ENCODE results near the gene SUGP2.
"Not testable (repeated sequence)": the region's sequence is repeated elsewhere in the genome, so short reads cannot be mapped to it uniquely, and the experiment has no call there.

The SUGP2 gene

DNA sequence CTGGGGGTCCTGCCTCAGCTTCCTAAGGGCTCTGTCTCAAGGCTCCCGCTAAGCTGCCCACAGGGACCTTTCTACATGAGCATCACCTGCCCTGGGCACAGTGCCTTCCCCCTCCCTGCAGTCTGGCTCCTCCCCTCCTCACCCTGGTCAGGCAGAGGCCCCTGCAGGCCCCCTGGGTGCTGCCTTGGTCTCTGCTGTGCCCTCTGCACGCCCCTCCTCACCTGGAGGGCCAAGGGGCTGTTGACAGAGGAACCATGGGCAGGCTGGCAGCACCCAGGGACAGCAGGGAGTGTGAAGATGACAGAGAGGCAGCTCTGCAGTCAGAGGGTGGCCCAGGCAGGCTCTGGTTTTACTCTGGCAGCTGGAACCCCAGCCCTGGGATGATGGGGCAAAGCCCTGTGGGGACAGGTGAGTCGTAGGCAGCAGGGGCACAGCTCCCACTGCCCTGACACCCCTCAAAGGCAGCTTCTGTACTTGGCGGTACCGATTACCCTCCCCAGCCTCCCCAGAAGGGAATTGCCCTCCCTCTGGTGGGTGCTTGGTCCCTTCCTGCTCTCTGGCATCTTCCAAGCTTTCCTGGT lies 43.1 kb downstream of the SUGP2 start:
- DNase-seq (ENCODE audit: low read depth) = no peak

DNA sequence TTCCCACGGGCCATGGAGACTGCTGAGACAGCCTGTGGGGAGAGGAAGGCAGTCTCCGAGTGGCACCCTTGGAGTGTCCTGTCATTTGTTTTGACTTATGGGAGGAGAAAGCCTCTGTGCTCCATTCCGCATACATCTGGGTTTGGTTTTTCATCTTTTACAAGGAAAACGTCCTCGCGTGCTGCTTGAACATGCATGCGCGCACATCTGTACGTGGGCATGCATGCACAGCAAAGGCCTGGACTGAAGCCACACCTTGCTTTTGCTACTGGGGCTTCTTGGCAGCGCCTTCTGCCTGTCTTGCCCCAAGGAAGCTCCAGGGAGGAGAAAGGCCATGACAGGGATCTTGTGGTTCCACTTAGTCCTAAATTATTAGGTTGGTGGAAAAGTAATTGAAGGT lies 44.0 kb downstream of the SUGP2 start:
- DNase-seq (ENCODE audit: low read depth) = no peak

DNA sequence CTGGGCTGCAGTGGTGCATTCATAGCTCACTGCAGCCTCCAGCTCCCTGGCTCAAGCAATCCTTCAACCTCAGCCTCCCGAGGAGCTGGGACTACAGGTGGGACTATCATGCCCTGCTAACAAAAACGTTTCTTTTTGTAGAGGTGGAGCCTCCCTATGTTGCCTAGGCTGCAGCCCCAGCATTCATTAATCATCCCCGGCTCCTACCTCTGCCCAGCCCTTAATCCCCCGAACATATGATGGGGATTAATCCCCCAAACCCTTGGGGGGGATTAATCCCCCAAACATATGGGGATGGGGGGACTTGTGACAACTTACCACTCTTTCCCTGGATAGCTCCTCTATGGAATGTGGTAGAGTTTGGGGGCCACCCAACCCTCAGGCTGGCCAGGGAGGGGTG lies 45.9 kb downstream of the SUGP2 start:
- DNase-seq (ENCODE audit: low read depth) = no peak

DNA sequence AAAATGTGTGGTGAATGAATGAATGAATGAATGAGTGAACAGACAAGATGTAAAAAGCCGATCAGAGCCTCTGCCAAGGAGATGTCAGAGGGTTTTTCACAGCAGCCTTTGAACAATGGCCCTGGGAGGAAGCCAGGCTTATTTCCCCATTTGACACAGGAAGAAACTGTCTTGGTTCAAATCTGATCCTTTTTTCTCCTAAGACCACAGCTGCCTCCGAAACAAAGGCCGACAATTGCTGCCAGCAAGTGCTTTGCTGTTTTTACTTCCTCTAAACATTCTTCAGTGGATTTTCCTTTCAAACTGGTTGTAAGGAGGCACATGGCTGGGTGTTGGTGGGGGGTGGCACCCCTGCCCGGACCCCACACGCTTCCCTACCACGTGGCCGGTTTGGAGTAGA lies 48.1 kb downstream of the SUGP2 start:
- no peak for DNase-seq (ENCODE audit: low read depth)

DNA sequence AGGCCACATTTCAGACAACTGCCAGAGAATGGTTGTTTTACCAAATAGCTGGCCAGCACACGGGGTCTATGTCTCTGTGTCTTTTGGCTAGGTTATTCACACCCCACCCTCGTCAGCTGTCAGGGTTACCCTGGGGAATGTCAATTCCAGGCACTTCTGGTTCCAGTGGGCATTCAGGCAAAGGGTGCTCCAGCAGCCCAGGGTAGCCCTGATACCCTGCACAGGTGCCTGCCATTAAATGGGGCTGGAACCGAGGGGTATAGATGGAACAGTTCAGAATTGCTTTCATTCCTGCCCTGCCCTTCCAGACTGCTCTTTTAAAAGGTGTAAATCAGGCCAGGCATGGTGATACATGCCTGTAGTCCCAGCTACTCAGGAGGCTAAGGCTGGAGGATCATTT lies 49.1 kb downstream of the SUGP2 start:
- DNase-seq (ENCODE audit: low read depth) = no peak

DNA sequence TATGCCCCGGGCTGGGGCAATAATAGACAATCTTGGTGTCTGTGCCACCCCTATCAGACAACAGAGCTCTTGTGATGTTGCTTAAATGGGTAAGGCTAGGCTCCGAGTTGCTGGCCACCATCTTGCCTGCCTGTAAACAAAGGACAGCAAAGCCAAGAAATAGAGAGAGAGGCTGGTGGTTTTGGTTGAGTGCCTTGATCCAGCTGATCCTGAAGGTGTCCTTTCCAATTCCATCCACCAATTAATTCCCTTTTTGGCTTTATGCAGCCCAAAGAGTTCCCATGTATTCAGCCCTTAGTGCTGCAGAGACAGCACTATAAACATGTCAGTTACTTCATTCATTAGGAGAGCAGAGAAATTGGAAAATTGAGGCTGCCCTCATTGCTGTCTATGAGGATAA lies 50.6 kb downstream of the SUGP2 start:
- DNase-seq (ENCODE audit: low read depth) = no peak

DNA sequence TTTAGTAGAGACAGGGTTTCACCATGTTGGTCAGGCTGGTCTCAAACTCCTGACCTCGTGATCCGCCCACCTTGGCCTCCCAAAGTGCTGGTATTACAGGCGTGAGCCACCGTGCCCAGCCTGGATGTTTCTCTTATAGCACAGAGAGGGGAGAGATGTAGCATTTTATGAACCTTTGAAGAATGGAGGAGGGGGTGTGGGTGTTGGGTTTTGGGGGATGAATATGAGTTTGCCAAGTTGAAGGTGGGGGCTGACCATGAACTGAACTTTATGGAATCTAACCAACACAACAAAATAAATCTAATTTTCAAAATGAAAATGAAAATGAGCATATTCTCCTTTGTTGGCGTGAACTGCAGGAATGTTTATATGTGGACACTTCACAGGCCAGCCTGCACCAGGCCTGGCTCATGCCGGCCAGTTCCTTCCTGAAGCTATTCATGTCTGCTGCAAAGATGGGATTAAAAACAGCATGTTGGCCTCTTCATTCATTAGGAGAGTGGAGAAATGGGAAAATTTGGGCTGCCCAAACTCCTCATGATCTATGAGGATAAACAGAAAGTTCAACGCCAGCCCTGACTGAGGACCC lies 52.8 kb downstream of the SUGP2 start:
- DNase-seq (ENCODE audit: low read depth) = no peak

DNA sequence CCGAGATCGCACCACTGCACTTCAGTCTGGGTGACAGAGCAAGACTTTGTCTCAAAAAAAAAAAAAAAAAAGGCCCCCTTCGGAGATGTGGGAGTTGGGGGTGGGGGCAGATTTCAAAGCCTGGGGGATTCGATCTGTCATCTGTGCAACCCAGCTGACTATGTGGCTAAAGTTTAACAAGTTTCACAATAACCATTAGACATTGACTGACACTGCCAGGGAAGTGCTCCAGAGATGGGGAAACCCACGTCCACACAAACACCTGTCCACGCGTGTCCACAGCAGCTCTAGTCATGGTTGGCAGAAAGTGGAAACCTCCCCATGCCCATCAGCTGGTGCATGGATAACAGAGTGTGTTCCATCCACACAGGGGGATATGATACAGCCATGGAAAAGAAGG lies 54.7 kb downstream of the SUGP2 start:
- DNase-seq (ENCODE audit: low read depth) = no peak

DNA sequence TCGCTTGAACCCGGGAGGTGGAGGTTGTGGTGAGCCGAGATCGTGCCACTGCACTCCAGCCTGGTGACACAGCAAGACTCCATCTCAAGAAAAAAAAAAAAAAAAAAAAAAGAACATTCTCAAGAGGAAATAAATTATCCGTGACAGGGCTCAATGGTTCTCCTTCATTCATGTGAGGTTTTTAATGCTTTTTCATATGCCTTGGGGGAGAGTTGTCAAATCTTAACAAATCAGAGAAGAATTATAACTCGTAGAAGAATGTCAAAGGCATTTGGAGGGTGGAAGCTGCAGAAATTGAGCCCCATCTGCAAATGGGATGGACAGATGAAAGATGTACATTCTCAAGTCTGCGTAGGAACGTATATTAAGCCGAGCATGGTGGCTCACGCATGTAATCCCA lies 57.4 kb downstream of the SUGP2 start:
- DNase-seq (ENCODE audit: low read depth) = no peak

DNA sequence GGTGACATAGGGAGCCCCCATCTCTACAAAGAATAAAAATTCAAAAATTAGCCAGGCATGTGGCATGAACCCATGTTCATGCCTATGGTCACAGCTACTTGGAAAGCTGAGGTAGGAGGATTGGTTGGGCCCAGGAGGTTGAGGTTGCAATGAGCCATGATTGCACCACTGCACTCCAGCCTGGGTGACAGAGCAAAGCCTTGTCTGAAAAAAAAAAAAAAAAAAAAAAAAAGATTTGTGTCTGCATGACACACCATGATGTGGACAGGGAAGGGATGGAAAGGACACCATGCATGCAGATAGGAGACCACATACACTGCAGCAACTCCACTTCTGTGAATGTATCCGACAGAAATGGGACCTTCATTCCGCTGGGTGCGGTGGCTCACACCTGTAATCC lies 58.3 kb downstream of the SUGP2 start:
- DNase-seq (ENCODE audit: low read depth) = no peak

DNA sequence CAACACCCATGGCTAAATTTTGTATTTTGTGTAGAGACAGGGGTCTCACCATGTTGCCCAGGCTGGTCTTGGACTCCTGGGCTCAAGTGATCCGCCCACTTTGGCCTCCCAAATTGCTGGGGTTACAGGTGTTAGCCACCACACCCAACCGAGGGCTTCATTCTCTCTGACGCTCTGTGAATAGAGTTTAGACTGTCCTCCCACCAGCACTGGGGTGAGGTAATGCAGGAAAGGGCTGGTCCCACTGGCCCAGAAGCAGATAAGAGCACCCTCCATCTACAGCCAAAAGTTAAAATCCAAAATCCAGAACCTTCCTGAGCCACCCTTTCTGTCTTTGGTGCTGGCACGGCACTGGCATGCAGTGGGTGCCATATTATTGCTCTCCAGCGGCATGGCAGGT lies 60.5 kb downstream of the SUGP2 start:
- DNase-seq (ENCODE audit: low read depth) = no peak

DNA sequence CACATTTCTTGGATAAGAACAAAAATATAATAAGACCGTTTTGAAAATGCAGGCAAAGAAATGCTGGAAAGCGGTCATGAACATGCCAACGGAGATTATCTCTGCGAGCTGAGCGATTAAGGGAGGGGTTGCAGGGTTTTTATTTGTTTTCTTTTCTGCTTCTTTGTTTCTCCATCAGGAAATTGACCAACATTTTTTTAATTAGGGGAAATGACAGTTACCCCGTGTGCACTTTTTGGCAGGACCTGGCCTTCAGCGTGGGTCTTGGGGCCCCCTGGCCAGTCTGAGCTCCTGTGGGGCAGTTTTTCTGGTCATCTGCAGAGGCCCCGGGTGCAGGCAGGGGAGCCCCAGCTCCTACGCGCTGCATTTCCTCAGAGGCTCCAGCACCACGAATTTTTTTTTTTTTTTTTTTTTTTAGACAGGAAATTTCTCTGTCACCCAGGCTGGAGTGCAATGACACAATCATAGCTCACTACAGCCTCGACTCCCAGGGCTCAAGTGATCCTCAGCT lies 61.0 kb downstream of the SUGP2 start:
- no peak for DNase-seq (ENCODE audit: low read depth)

DNA sequence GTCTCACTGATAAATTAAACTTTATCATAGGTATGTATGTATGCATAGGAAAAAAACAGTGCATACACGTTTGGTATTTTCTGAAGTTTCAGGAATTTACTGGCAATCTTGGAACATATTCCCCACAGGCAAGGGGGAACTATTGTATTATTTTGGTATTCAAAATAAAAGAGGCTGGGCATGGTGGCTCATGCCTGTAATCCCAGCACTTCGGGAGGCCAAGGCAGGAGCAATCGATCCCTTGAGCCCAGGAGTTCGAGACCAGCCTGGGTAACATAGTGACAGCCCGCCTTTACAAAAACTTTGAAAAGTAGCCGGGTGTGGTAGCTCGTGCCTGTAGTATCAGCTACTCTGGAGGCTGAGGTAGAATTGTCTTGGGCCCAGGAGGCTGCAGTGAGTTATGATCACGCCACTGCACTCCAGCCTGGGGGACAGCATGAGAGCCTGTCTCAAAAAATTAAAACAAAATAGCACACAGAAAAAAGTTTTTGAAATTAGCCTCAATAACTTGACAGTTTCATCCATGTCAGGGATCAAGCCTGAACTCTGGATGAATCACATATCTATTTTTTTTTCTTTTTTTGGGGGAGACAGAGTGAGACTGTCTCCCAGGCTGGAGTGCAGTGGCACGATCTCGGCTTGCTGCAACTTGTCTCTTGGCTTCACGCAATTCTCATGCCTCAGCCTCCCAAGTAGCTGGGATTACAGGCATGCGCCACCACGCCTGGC lies 63.2 kb downstream of the SUGP2 start:
- DNase-seq (ENCODE audit: low read depth) = no peak

DNA sequence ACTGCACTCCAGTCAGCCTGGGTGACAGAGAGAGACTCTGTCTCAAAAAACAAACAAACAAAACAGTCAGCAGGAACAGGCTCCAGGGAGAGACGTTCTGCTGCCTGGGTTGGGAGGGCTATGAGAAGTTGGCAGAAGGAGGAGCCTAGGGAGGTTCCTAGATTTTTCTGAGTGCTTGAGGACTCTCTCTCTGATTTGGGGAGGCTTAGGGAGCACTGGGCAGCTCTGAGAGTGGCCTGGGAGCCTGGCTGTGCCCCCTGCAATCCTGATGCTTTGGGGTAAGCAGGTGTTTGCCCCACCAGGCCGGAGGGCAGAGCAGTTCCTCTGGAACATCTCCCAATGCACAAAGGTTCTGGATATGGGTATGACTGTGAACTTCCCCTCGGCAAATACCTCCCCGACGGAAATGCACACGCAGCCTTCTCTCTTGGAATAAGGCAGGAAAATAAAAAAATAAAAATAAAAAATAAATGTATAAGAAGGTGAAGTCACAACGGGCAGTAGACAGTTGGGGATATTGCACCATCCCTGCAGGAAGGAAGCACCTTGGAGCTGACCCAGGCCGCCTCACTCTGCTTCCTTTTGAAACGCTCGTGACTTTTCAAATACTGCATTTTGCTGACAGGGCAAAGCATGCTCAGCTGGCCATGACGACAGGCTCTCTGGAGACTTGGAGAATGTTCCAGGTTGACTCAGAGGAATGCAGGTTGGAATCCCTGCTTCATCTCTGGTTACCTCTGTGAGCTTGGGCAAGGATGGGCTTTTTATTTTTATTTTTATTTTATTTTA lies 65.8 kb downstream of the SUGP2 start:
- DNase-seq (ENCODE audit: low read depth) = no peak

DNA sequence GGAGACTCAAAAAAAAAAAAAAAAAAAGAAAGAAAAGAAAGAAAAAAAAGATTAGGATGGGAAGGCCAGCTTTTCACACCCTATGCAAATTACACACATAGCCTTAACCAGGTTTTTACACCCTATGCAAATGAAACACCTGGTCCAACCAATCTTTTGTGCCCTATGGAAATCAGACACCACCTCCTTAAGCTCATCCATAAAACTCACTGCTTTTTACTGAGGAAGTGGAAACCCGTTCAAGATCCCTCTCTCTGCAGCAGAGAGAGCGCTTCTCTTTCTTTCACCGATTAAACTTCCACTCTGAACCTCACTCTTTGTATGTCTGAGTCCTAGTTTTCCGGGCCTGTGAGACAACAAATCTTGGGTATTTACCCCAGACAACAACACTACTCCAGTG lies 67.0 kb downstream of the SUGP2 start:
- DNase-seq (ENCODE audit: low read depth) = no peak

DNA sequence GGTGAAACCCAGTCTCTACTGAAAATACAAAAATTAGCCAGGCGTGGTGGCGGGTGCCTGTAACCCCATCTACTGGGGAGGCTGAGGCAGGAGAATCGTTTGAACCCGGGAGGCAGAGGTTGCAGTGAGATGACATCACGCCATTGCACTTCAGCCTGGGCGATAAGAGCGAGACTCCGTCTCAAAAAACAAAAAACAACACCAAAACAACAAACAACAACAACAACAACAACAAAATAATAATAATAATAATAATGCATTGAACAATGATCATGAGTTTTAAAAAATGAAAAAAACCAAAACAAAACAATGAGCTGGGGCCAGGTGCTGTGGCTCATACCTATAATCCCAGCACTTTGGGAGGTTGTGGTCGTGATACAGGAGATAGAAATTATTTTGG lies 69.2 kb downstream of the SUGP2 start:
- no peak for DNase-seq (ENCODE audit: low read depth)

DNA sequence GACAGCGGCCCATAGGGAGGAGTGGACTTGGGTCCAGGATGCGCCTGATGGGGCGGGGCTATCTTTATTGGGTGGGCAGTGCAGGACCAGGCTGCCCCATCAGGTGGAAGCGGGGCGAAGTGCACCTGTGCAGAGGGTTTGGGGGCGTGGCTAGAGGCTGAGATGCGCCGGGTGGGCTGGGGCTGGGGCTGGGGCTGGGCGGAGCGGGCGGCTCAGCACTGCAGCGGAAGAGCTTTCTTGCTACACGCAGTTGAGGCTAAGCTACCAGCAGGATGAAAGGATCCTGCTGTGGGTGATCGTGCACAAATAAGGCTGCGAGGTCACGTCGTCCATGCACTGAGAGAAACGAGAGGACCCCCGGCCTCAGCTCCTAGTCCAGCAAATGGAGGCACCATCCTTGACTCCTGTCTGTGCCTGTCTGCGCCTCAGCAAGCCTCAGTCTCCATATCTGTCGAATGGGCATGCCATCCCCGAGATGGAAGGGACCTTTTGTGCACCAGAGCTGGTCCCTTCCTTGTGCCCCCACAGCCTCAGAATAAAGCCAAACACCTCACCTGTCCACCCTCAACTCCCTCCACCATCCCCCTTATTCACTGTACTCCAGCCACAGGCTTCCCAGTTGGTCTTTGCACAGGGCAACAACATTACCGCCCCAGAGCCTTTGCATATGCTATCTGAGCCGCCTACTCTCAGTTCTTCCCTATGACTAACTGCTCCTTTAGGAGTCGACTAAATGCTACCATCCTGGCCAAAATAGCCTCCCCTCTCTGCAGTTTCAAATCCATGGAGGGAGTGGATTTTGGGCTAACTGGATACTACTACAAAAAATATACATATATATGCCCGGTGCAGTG lies 71.3 kb downstream of the SUGP2 start:
- no peak for DNase-seq (ENCODE audit: low read depth)

DNA sequence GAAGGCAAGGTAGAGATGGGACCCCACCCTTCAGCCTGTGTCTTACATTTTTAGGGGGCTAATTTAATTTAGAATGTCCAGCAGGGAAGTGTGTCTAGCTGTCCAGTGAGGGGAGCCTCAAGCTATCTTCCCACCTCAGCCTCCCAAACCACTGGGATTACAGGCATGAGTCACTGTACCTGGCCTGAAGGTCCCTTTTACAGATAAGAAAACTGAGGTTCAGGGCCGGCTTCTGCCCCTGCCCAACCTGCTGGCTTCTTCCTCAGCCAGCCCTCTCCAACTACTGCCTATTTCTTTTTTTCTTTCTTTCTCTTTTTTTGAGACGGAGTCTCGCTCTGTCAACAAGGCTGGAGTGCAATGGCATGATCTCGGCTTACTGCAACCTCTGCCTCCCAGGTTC lies 72.9 kb downstream of the SUGP2 start:
- DNase-seq (ENCODE audit: low read depth) = no peak

DNA sequence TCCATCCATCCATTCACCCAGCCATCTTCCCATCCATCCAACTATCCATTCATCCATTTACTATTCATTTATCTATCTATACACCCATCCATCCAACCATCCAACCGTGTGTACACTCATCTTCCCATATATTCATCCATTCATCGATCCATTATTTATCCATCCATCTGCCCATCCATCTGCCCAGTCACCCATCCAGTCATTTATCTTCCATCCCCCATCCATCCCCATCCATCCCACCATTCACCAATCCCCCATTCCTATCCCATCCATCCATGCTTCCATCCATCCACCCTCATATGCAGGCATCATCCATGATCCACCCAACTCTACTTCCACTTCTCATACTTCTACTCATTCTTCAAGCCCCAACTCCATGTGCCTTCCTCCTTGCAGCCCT lies 78.3 kb downstream of the SUGP2 start:
- no peak for DNase-seq (ENCODE audit: low read depth)

DNA sequence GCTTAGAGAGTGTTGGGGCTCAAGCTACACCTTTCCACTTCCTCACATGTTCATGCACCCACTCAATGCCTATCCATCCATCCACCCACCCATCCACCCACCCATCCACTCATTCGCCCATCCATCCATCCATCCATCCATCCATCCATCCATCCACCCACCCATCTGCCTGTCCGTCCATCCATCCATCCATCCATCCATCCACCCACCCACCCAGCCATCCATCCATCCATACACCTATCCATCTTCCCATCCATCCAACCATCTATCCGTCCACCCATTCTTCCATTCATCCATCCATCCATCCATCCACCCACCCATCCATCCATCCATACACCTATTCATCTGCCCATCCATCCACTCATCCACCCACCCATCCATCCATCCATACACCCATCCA lies 79.2 kb downstream of the SUGP2 start:
- DNase-seq (ENCODE audit: low read depth) = no peak

DNA sequence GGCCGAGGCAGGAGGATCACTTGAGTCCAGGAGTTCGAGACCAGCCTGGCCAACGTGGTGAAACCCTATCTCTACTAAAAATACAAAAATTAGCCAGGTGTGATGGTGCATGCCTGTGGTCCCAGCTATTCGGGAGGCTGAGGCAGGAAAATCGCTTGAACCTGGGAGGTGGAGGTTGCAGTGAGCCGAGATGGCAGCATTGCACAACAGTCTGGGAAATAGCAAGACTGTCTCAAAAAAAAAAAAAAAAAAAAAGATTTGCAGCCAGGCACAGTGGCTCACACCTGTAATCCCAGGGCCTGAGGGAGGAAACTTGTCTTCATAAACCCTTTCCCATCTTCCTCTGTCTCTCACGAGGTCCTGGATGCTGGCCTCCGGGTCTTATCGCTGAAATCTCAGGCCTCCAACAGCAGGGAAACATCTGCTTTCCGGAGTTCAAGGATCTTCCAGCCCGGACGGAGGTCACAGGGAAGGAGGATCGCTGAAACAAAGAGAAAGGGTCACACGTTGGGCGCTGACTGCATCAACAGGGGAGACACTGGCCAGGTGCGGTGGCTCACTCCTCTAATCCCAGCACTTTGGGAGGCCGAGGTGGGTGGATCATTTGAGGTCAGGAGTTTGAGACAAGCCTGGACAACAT lies 80.8 kb downstream of the SUGP2 start:
- DNase-seq (ENCODE audit: low read depth) = not testable (repeated sequence)
